H1 (cell line): ENCODE results near the gene HES3. TPM values are rescaled to one million over a fixed set of nuclear protein-coding genes. Genes with fewer than 3 reads are reported as not detected.
A peak's percentile ranks its signal among the peaks of the same experiment; 100 is the strongest.

Experiments used
- ASH2L ChIP-seq: fragments of 200-600, 300-600 bp; sonication (generic); IDR thresholded peaks from one replicate; pipeline ENCODE4 v1.7.1; 2017; ENCODE audit warnings: low read length
- BCL11A ChIP-seq, 2 experiments: IDR thresholded peaks; one replicate each; pipeline ENCODE4 v1.6.1; 2011; ENCODE audit warnings: low read depth in 2 of 2, low read length in 2 of 2, mild to moderate bottlenecking in 2 of 2
- CBX5 ChIP-seq: fragments of 300-800, 300-1000 bp; sonication (generic); IDR thresholded peaks from 2 replicates; pipeline ENCODE4 v1.7.1; 2016; ENCODE audit warnings: antibody characterized with exemption, low read length, low read depth
- CTBP2 ChIP-seq: IDR thresholded peaks from 2 replicates; pipeline ENCODE4 v1.7.0; 2011; ENCODE audit warnings: borderline replicate concordance, mild to moderate bottlenecking, moderate library complexity, mixed read lengths, low read length; ENCODE audit not compliant: insufficient read depth, insufficient read length
- CTCF ChIP-seq, 3 experiments: IDR thresholded peaks; 1 replicate in 2 of 3; 2 replicates in 1 of 3; pipeline versions ENCODE4 v1.5.1 to v1.6.1; 2011; ENCODE audit warnings: low read length in 3 of 3, mild to moderate bottlenecking in 3 of 3, inconsistent platforms in 2 of 3, low read depth in 1 of 3, moderate library complexity in 1 of 3; ENCODE audit not compliant: insufficient read depth in 1 of 3; ENCODE audit errors: control extremely low read depth in 1 of 3
- E2F6 ChIP-seq: IDR thresholded peaks from 2 replicates; pipeline ENCODE4 v1.6.1; 2012; ENCODE audit warnings: inconsistent platforms
- EGR1 ChIP-seq: IDR thresholded peaks from 2 replicates; pipeline ENCODE4 v1.6.1; 2011; ENCODE audit warnings: low read depth, low read length, borderline replicate concordance
- JUND ChIP-seq: IDR thresholded peaks from 2 replicates; pipeline ENCODE4 v1.6.1; 2011; ENCODE audit warnings: mild to moderate bottlenecking, improper control_type of control experiment, low read length
- PHF8 ChIP-seq: fragments of 200-600 bp; sonication (generic); conservative IDR thresholded peaks from 2 replicates; pipeline ENCODE4 v1.7.1; 2012; ENCODE audit warnings: low read depth, mild to moderate bottlenecking, inconsistent platforms, low read length, moderate library complexity
- POLR2A ChIP-seq, 2 experiments: IDR thresholded peaks; 1 replicate in 1 of 2; 2 replicates in 1 of 2; pipeline ENCODE4 v1.6.1; 2011; ENCODE audit warnings: low read depth in 2 of 2, low read length in 2 of 2, mild to moderate bottlenecking in 2 of 2; ENCODE audit errors: control extremely low read depth in 1 of 2
- RAD21 ChIP-seq, 2 experiments: IDR thresholded peaks in 1 of 2; conservative IDR thresholded peaks in 1 of 2; 2 replicates each; pipeline ENCODE4 v1.6.1; 2011; ENCODE audit warnings: low read depth in 2 of 2, low read length in 2 of 2, improper control_type of control experiment in 1 of 2, inconsistent platforms in 1 of 2, mild to moderate bottlenecking in 1 of 2, moderate library complexity in 1 of 2
- RBBP5 ChIP-seq: IDR thresholded peaks from 2 replicates; pipeline ENCODE4 v1.7.1; 2012; ENCODE audit warnings: low read depth, mild to moderate bottlenecking, inconsistent platforms, low read length, moderate library complexity, borderline replicate concordance
- RXRA ChIP-seq: IDR thresholded peaks from 2 replicates; pipeline ENCODE4 v1.6.1; 2011; ENCODE audit warnings: low read depth, mild to moderate bottlenecking, low read length, moderate library complexity; ENCODE audit not compliant: insufficient read depth
- SIN3A ChIP-seq, 2 experiments: IDR thresholded peaks in 1 of 2; conservative IDR thresholded peaks in 1 of 2; 2 replicates each; pipeline ENCODE4 v1.6.1; 2011 to 2012; ENCODE audit warnings: low read length in 2 of 2, improper control_type of control experiment in 1 of 2, low read depth in 1 of 2, mild to moderate bottlenecking in 1 of 2
- SP4 ChIP-seq: IDR thresholded peaks from 2 replicates; pipeline ENCODE4 v1.6.1; 2012; ENCODE audit warnings: low read length, inconsistent platforms
- TAF7 ChIP-seq: optimal IDR thresholded peaks from 2 replicates; pipeline ENCODE3; 2011; ENCODE audit warnings: low read depth, mild to moderate bottlenecking, inconsistent platforms, low read length, moderate library complexity, borderline replicate concordance
- USF2 ChIP-seq: IDR thresholded peaks from 2 replicates; pipeline ENCODE4 v1.6.1; 2011; ENCODE audit warnings: low read length, improper control_type of control experiment
- YY1 ChIP-seq: IDR thresholded peaks from 2 replicates; pipeline ENCODE4 v1.6.1; 2011; ENCODE audit warnings: low read depth, mild to moderate bottlenecking, low read length
- polyA plus RNA-seq, 7 experiments: library from polyadenylated mRNA; depleted of rRNA in 3 of 7; stranded (reverse) in 5 of 7; unstranded in 2 of 7; fragments of >200 nt in 5 of 7; fragments of 200-250 nt in 2 of 7; gene quantifications; 1 replicate in 5 of 7; 2 replicates in 1 of 7; 4 replicates in 1 of 7; pipeline versions ENCODE4 v1.2.1 to v1.2.3, GENCODE V29; 2011 to 2013; ENCODE audit warnings: missing spikeins in 2 of 7, mixed read lengths in 2 of 7
- total RNA-seq: library from RNA; stranded (reverse); fragmentation: NEBNext Ultra II Directional; extraction: Animal tissue kit (Norgen Biotek cat#: 25700); gene quantifications from 2 replicates; pipeline ENCODE4 v1.2.1, GENCODE V29; 2021

HES3 gene
- total and polyA plus RNA-seq, 2 of the 8 experiments (the other 6 are each of a cell fraction or from before 2014, with no cell fraction given): 38.8 to 54.3 TPM

- no peak for TF ChIP-seq CBX5
- peak; percentile 49 for TF ChIP-seq ASH2L
- TF ChIP-seq EGR1: no peak; the same call in 1 of the 2 replicates
- TF ChIP-seq JUND: no peak
- TF ChIP-seq PHF8: no peak
- peak; percentile 83 for TF ChIP-seq TAF7
- TF ChIP-seq CTBP2: peak; percentile 53
- no peak for TF ChIP-seq BCL11A (IDR thresholded peaks at IDR 0.05; ENCODE audit: low read depth in 2 of 2, low read length in 2 of 2)
- TF ChIP-seq YY1: peak; percentile 55
- no peak for TF ChIP-seq USF2
- TF ChIP-seq RAD21 (IDR thresholded peaks at IDR 0.05 in 1 of 2, conservative IDR thresholded peaks at IDR 0.05 in 1 of 2; ENCODE audit: low read depth in 2 of 2, low read length in 2 of 2): peak; percentile 67 to 80
- TF ChIP-seq CTCF (IDR thresholded peaks at IDR 0.05; ENCODE audit: control extremely low read depth in 1 of 3, insufficient read depth in 1 of 3, low read depth in 1 of 3, low read length in 3 of 3): peak in 2 of 3 experiments; percentile 82 to 85; a peak in 3 of 4 replicates
- peak; percentile 99 for TF ChIP-seq SIN3A (conservative IDR thresholded peaks at IDR 0.05 in 1 of 2, IDR thresholded peaks at IDR 0.05 in 1 of 2; ENCODE audit: low read depth in 1 of 2, low read length in 2 of 2)
- 0 out of 2 replicates have a peak, but pooled peaks have one; percentile 11 for TF ChIP-seq SP4
- TF ChIP-seq RXRA: 0 out of 2 replicates have a peak, but pooled peaks have one; percentile 47
- 0 out of 2 replicates have a peak, but pooled peaks have one; percentile 76 for TF ChIP-seq RBBP5
- no peak for TF ChIP-seq E2F6
- TF ChIP-seq POLR2A (IDR thresholded peaks at IDR 0.05; ENCODE audit: control extremely low read depth in 1 of 2, low read depth in 2 of 2, low read length in 2 of 2): no peak
These were observed 1.3 kb downstream of the HES3 start (continued) for GRCh38 chr1:6245086-6245868.
